H1 (cell line): ENCODE results near the gene HSD17B1. TPM values are rescaled to one million over a fixed set of nuclear protein-coding genes. Genes with fewer than 3 reads are reported as not detected.

Experiments
- CTCF ChIA-PET: fragments of 300-600 bp; sonication (Branson Sonifier 250); formaldehyde crosslinking; loops from one replicate; lab custom pipeline; 2021; ENCODE audit not compliant: partially characterized antibody; lab: Charles Lee
- POLR2A ChIA-PET: fragments of 300-600 bp; sonication (Branson Sonifier 250); formaldehyde crosslinking; loops from one replicate; lab custom pipeline; 2021; ENCODE audit warnings: inconsistent platforms; ENCODE audit not compliant: partially characterized antibody; lab: Charles Lee
- DNase-seq, 2 experiments: peaks; one replicate each; pipeline versions ENCODE4 v3.0.0 to v3.0.0-alpha.2; 2010 to 2022; ENCODE audit warnings: low spot score in 2 of 2, low read depth in 1 of 2, mixed read lengths in 1 of 2
- FAIRE-seq: peaks from 2 replicates; lab custom pipeline; 2011; peaks lifted over from hg19 to GRCh38; lab: Jason Lieb, UNC
- H2AFZ ChIP-seq: 2 replicates; pipeline ENCODE4 v1.8.1; 2012; ENCODE audit warnings: low read length, inconsistent platforms
- H2AK5ac ChIP-seq: 2 replicates; pipeline ENCODE4 v1.6.1; 2013; ENCODE audit warnings: low read depth, low read length
- H2BK120ac ChIP-seq: replicated peaks from 2 replicates; pipeline ENCODE3; 2013; ENCODE audit warnings: low read depth, low read length, inconsistent platforms
- H2BK12ac ChIP-seq: 2 replicates; pipeline ENCODE4 v1.6.1; 2013; ENCODE audit warnings: low read depth, low read length
- H2BK15ac ChIP-seq: 2 replicates; pipeline ENCODE4 v1.6.1; 2013; ENCODE audit warnings: low read length
- H2BK20ac ChIP-seq: 2 replicates; pipeline ENCODE4 v1.6.1; 2013; ENCODE audit warnings: low read length
- H2BK5ac ChIP-seq: 2 replicates; pipeline ENCODE4 v1.6.1; 2013; ENCODE audit warnings: low read depth, low read length
- H3K14ac ChIP-seq: 2 replicates; pipeline ENCODE4 v1.6.1; 2013; ENCODE audit warnings: inconsistent platforms; ENCODE audit not compliant: insufficient read length
- H3K18ac ChIP-seq: 2 replicates; pipeline ENCODE4 v1.6.1; 2013; ENCODE audit warnings: low read length; ENCODE audit errors: extremely low read depth
- H3K23ac ChIP-seq: 2 replicates; pipeline ENCODE4 v1.6.1; 2013; ENCODE audit warnings: inconsistent platforms; ENCODE audit not compliant: insufficient read length
- H3K23me2 ChIP-seq: 2 replicates; pipeline ENCODE4 v1.6.1; 2013; ENCODE audit warnings: low read depth, low read length
- H3K27ac ChIP-seq: 2 replicates; pipeline ENCODE4 v1.6.1; 2011; ENCODE audit warnings: low read depth, low read length, inconsistent platforms
- H3K27me3 ChIP-seq, 4 experiments: replicated peaks in 1 of 4; 1 replicate in 1 of 4; 2 replicates in 3 of 4; pipeline versions ENCODE4 v1.6.1 to v1.8.1; 2011 to 2013; ENCODE audit warnings: low read length in 3 of 4, mild to moderate bottlenecking in 3 of 4, inconsistent platforms in 2 of 4, mixed read lengths in 2 of 4, moderate library complexity in 1 of 4; ENCODE audit not compliant: control insufficient read depth in 3 of 4, insufficient read depth in 3 of 4; ENCODE audit errors: extremely low read depth in 1 of 4
- H3K36me3 ChIP-seq, 4 experiments: 2 replicates each; pipeline versions ENCODE4 v1.6.1 to v1.8.1; 2011 to 2013; ENCODE audit warnings: mild to moderate bottlenecking in 4 of 4, low read length in 3 of 4, moderate library complexity in 2 of 4, control low read depth in 1 of 4, inconsistent platforms in 1 of 4; ENCODE audit not compliant: insufficient read depth in 4 of 4, control insufficient read depth in 2 of 4
- H3K4ac ChIP-seq: replicated peaks from 2 replicates; pipeline ENCODE3; 2013; ENCODE audit warnings: low read length, low read depth, mixed read lengths, inconsistent platforms; ENCODE audit not compliant: insufficient read length
- H3K4me1 ChIP-seq, 4 experiments: replicated peaks in 1 of 4; 1 replicate in 1 of 4; 2 replicates in 3 of 4; pipeline versions ENCODE4 v1.6.1 to v1.8.1; 2011 to 2013; ENCODE audit warnings: low read length in 3 of 4, inconsistent platforms in 2 of 4, mixed read lengths in 1 of 4; ENCODE audit not compliant: insufficient read depth in 4 of 4, control insufficient read depth in 3 of 4
- H3K4me2 ChIP-seq, 2 experiments: 2 replicates each; pipeline versions ENCODE4 v1.6.1 to v1.8.1; 2011 to 2013; ENCODE audit warnings: low read depth in 2 of 2, low read length in 2 of 2, control low read depth in 1 of 2, inconsistent platforms in 1 of 2, mild to moderate bottlenecking in 1 of 2; ENCODE audit not compliant: insufficient read depth in 1 of 2
- H3K4me3 ChIP-seq, 4 experiments: fragments of 200-600, 300-600 bp in 1 of 4; sonication (generic), shearing (Covaris generic), sonication (Bioruptor Twin) in 1 of 4; 2 replicates each; pipeline versions ENCODE4 v1.5.1 to v1.8.1; 2011 to 2016; ENCODE audit warnings: low read length in 4 of 4, low read depth in 3 of 4, control low read depth in 2 of 4, inconsistent platforms in 2 of 4, mild to moderate bottlenecking in 2 of 4, mixed read lengths in 1 of 4, moderate library complexity in 1 of 4; ENCODE audit not compliant: insufficient read depth in 2 of 4; ENCODE audit errors: extremely low read depth in 1 of 4
- H3K56ac ChIP-seq: replicated peaks from 2 replicates; pipeline ENCODE3; 2013; ENCODE audit warnings: low read depth, mild to moderate bottlenecking, mixed read lengths, low read length, inconsistent platforms; ENCODE audit not compliant: insufficient read length
- H3K79me1 ChIP-seq: 2 replicates; pipeline ENCODE4 v1.6.1; 2013; ENCODE audit warnings: low read depth, low read length, control low read depth
- H3K79me2 ChIP-seq, 2 experiments: 2 replicates each; pipeline versions ENCODE4 v1.6.1 to v1.8.1; 2012 to 2013; ENCODE audit warnings: low read length in 2 of 2, mild to moderate bottlenecking in 2 of 2, inconsistent platforms in 1 of 2; ENCODE audit not compliant: insufficient read depth in 2 of 2, control insufficient read depth in 1 of 2
- H3K9ac ChIP-seq, 4 experiments: replicated peaks in 1 of 4; 1 replicate in 1 of 4; 2 replicates in 3 of 4; pipeline versions ENCODE4 v1.6.1 to v1.8.1; 2011 to 2013; ENCODE audit warnings: low read depth in 3 of 4, low read length in 3 of 4, control low read depth in 2 of 4, mild to moderate bottlenecking in 2 of 4, moderate library complexity in 2 of 4, inconsistent platforms in 1 of 4; ENCODE audit errors: extremely low read depth in 1 of 4
- H3K9me3 ChIP-seq, 2 experiments: 2 replicates each; pipeline versions ENCODE4 v1.6.1 to v1.8.1; 2012 to 2013; ENCODE audit warnings: mild to moderate bottlenecking in 2 of 2, moderate library complexity in 2 of 2, control low read depth in 1 of 2, inconsistent platforms in 1 of 2, low read depth in 1 of 2, low read length in 1 of 2, mixed read lengths in 1 of 2; ENCODE audit not compliant: insufficient read depth in 2 of 2
- H4K20me1 ChIP-seq, 2 experiments: replicated peaks in 1 of 2; 2 replicates each; pipeline versions ENCODE3 to v1.8.1; 2011 to 2013; ENCODE audit warnings: inconsistent platforms in 2 of 2, low read length in 2 of 2, mild to moderate bottlenecking in 1 of 2; ENCODE audit not compliant: insufficient read depth in 2 of 2, control insufficient read depth in 1 of 2
- H4K5ac ChIP-seq: 2 replicates; pipeline ENCODE4 v1.6.1; 2013; ENCODE audit warnings: low read length, low read depth, mixed read lengths, inconsistent platforms; ENCODE audit not compliant: insufficient read length
- H4K8ac ChIP-seq: 2 replicates; pipeline ENCODE4 v1.8.0; 2013; ENCODE audit warnings: mild to moderate bottlenecking, moderate library complexity, low read length, inconsistent platforms; ENCODE audit not compliant: insufficient read depth; ENCODE audit errors: extremely low read depth
- H4K91ac ChIP-seq: replicated peaks from 2 replicates; pipeline ENCODE3; 2013; ENCODE audit warnings: low read length, mixed read lengths, inconsistent platforms; ENCODE audit not compliant: insufficient read length
- E2F6 ChIP-seq: IDR thresholded peaks from 2 replicates; pipeline ENCODE4 v1.6.1; 2012; ENCODE audit warnings: inconsistent platforms
- EGR1 ChIP-seq: IDR thresholded peaks from 2 replicates; pipeline ENCODE4 v1.6.1; 2011; ENCODE audit warnings: low read depth, low read length, borderline replicate concordance
- EZH2 ChIP-seq: fragments of 200-600 bp; sonication (generic); IDR thresholded peaks from 2 replicates; pipeline ENCODE4 v1.7.1; 2012; ENCODE audit warnings: low read depth, mild to moderate bottlenecking, moderate library complexity, low read length, inconsistent platforms; ENCODE audit not compliant: severe bottlenecking
- FOSL1 ChIP-seq: IDR thresholded peaks from 2 replicates; pipeline ENCODE4 v1.6.1; 2011; ENCODE audit warnings: mild to moderate bottlenecking, low read depth, low read length, moderate library complexity; ENCODE audit not compliant: insufficient read depth
- KDM1A ChIP-seq: fragments of 200-600, 300-600 bp; sonication (generic); IDR thresholded peaks from 2 replicates; pipeline ENCODE4 v1.7.1; 2016; ENCODE audit warnings: mild to moderate bottlenecking, low read length, borderline replicate concordance
- MAFK ChIP-seq: IDR thresholded peaks from 2 replicates; pipeline ENCODE4 v1.6.1; 2012; ENCODE audit warnings: low read depth, mild to moderate bottlenecking, improper control_type of control experiment, low read length
- NRF1 ChIP-seq: IDR thresholded peaks from 2 replicates; pipeline ENCODE4 v1.6.1; 2011; ENCODE audit warnings: mild to moderate bottlenecking, low read depth, low read length, improper control_type of control experiment
- RFX5 ChIP-seq: IDR thresholded peaks from 2 replicates; pipeline ENCODE4 v1.6.1; 2011; ENCODE audit warnings: low read depth, low read length, improper control_type of control experiment, borderline replicate concordance
- SIN3A ChIP-seq, 2 experiments: IDR thresholded peaks in 1 of 2; conservative IDR thresholded peaks in 1 of 2; 2 replicates each; pipeline ENCODE4 v1.6.1; 2011 to 2012; ENCODE audit warnings: low read length in 2 of 2, improper control_type of control experiment in 1 of 2, low read depth in 1 of 2, mild to moderate bottlenecking in 1 of 2
- SP2 ChIP-seq: IDR thresholded peaks from 2 replicates; pipeline ENCODE4 v1.6.1; 2012; ENCODE audit warnings: mild to moderate bottlenecking, low read length, inconsistent platforms
- TAF7 ChIP-seq: optimal IDR thresholded peaks from 2 replicates; pipeline ENCODE3; 2011; ENCODE audit warnings: low read depth, mild to moderate bottlenecking, inconsistent platforms, low read length, moderate library complexity, borderline replicate concordance
- WGBS, 2 experiments: shearing (Covaris generic) in 1 of 2; methylation state at CpG; one replicate each; pipeline versions ENCODE4 v1.1.6 to v1.1.7; 2013 to 2015; ENCODE audit warnings: low lambda C conversion rate in 2 of 2, mixed read lengths in 2 of 2, inconsistent platforms in 1 of 2, low coverage in 1 of 2, missing lambda C conversion rate in 1 of 2; ENCODE audit not compliant: insufficient replicate concordance in 2 of 2, insufficient coverage in 1 of 2, insufficient read length in 1 of 2; ENCODE audit errors: extremely low coverage in 1 of 2, missing lambda C conversion rate in 1 of 2; 5-methylcytosine and 5-hydroxymethylcytosine counted together
- polyA plus RNA-seq, 7 experiments: library from polyadenylated mRNA; depleted of rRNA in 3 of 7; stranded (reverse) in 5 of 7; unstranded in 2 of 7; fragments of >200 nt in 5 of 7; fragments of 200-250 nt in 2 of 7; gene quantifications; 1 replicate in 5 of 7; 2 replicates in 1 of 7; 4 replicates in 1 of 7; pipeline versions ENCODE4 v1.2.1 to v1.2.3, GENCODE V29; 2011 to 2013; ENCODE audit warnings: missing spikeins in 2 of 7, mixed read lengths in 2 of 7
- total RNA-seq: library from RNA; stranded (reverse); fragmentation: NEBNext Ultra II Directional; extraction: Animal tissue kit (Norgen Biotek cat#: 25700); gene quantifications from 2 replicates; pipeline ENCODE4 v1.2.1, GENCODE V29; 2021

HSD17B1 gene
- total and polyA plus RNA-seq, 2 of the 8 experiments (the other 6 are each of a cell fraction or from before 2014, with no cell fraction given), result 0.88 to 1.0 TPM

- H3K27ac ChIP-seq, result no peak overlapping the region
- H3K23me2 ChIP-seq, result peaks cover 2% of the 10 kb centered on the region; the same call in 1 of the 2 replicates
- H2AFZ ChIP-seq, result no peak overlapping the region
- H3K23ac ChIP-seq, result no peak overlapping the region
- no peaks in the 10 kb centered on the region for H3K9me3 ChIP-seq
- peaks cover 0 to 13% (median 10%) of the 10 kb centered on the region in 4 experiments; a peak in 5 of 7 replicates for H3K4me1 ChIP-seq
- WGBS, 2 experiments, result 77% methylated on average over 14 of the region's 14 CpGs; no CpG with 5 or more reads in 1 of the 2 experiments
- H2BK12ac ChIP-seq, result no peak overlapping the region
- H3K79me1 ChIP-seq, result peaks cover 2% of the 10 kb centered on the region
- H2BK15ac ChIP-seq, result no peak overlapping the region
- no peak overlapping the region for H3K18ac ChIP-seq
- H3K4me2 ChIP-seq, result peak overlapping the region; percentile 48 to 84
- peak overlapping the region; percentile 31 to 61 (median 37); a peak in 6 of 8 replicates for H3K4me3 ChIP-seq
- H4K20me1 ChIP-seq, result peaks cover 0 to 1% of the 10 kb centered on the region in 2 experiments
- no peak overlapping the region for H4K8ac ChIP-seq
- no peak overlapping the region for H4K5ac ChIP-seq
- H2BK120ac ChIP-seq, result no peak overlapping the region
- POLR2A ChIA-PET, result interaction anchor here (0.6 to 4.3 kb wide), 10 partner anchors 10 to 61 kb away, joined by 3 to 43 read pairs (median 4); partner anchors contain the start of genes MLX, NAGLU, PSMC3IP and RETREG3
- no peak overlapping the region for H3K9ac ChIP-seq
- FAIRE-seq (no peak), DNase-seq (no peak)
- H3K56ac ChIP-seq, result no peak overlapping the region
- H4K91ac ChIP-seq, result no peak overlapping the region
- no peak overlapping the region for H3K14ac ChIP-seq
- CTCF ChIA-PET, result interaction anchor here (0.8 to 3.0 kb wide), 14 partner anchors 12 to 146 kb away, joined by 3 to 28 read pairs (median 4); partner anchors contain the start of genes MLX, NAGLU and PSMC3IP
- no peaks in the 10 kb centered on the region; a peak in 1 of 4 replicates for H3K79me2 ChIP-seq
- no peak overlapping the region for H3K4ac ChIP-seq
- no peak overlapping the region for H2AK5ac ChIP-seq
- H3K36me3 ChIP-seq, result no peaks in the 10 kb centered on the region; a peak in 1 of 8 replicates
- H3K27me3 ChIP-seq, result no peaks in the 10 kb centered on the region
- H2BK20ac ChIP-seq, result no peak overlapping the region
- no peak overlapping the region for H2BK5ac ChIP-seq
- no peak for TF ChIP-seq SIN3A (conservative IDR thresholded peaks at IDR 0.05 in 1 of 2, IDR thresholded peaks at IDR 0.05 in 1 of 2; ENCODE audit: low read depth in 1 of 2, low read length in 2 of 2)
- TF ChIP-seq MAFK, result no peak
- TF ChIP-seq SP2, result no peak
- TF ChIP-seq FOSL1, result no peak
- no peak for TF ChIP-seq TAF7
- no peak for TF ChIP-seq E2F6
- TF ChIP-seq KDM1A, result no peak
- no peak for TF ChIP-seq NRF1
- TF ChIP-seq RFX5, result no peak
- no peak for TF ChIP-seq EZH2
- TF ChIP-seq EGR1, result no peak
Measured at GRCh38 chr17:42548993-42549755, 3.5 kb upstream of the HSD17B1 start.
